Gastrocnemius medialis (tissue), 4 donors: ENCODE results near the gene SH3TC1.

Experiments used
- CTCF ChIP-seq, 5 experiments: fragments of 450-650 bp in 3 of 5; fragments of 200-600 bp in 2 of 5; sonication (generic) in 2 of 5; IDR thresholded peaks in 4 of 5; conservative IDR thresholded peaks in 1 of 5; 1 replicate in 4 of 5; 2 replicates in 1 of 5; pipeline ENCODE4 v1.5.1; 2016 to 2019; ENCODE audit warnings: antibody characterized with exemption in 5 of 5, mild to moderate bottlenecking in 3 of 5, moderate library complexity in 3 of 5
- POLR2A ChIP-seq, 2 donors: fragments of 450-650 bp; IDR thresholded peaks; one replicate each; pipeline ENCODE4 v1.6.1; 2017; ENCODE audit warnings: antibody characterized with exemption in 2 of 2, mild to moderate bottlenecking in 2 of 2, moderate library complexity in 2 of 2

- TF ChIP-seq POLR2A (IDR thresholded peaks at IDR 0.05) (peak; percentile 40 to 49), CTCF (IDR thresholded peaks at IDR 0.05 in 4 of 5, conservative IDR thresholded peaks at IDR 0.05 in 1 of 5) (no peak)
These were observed at the start of gene SH3TC1 for GRCh38 chr4:8198906-8199593.
